Epithelial cell of esophagus (primary cell): ENCODE measurements around the gene OR6K6.

Experiments used
- DNase-seq: peaks from one replicate; pipeline ENCODE4 v3.0.0; 2010; ENCODE audit warnings: low read depth
- H3K4me3 ChIP-seq: 2 replicates; pipeline ENCODE4 v1.5.1; 2011; ENCODE audit warnings: mild to moderate bottlenecking, low read length, control low read depth
- TF ChIP-seq, protein P1 (sequence below): IDR thresholded peaks from 2 replicates; pipeline ENCODE4 v1.5.1; 2011; ENCODE audit warnings: low read depth, mild to moderate bottlenecking, low read length, control low read depth, inconsistent platforms; ENCODE audit not compliant: insufficient read depth; ENCODE audit errors: missing control alignments

The OR6K6 gene

DNA sequence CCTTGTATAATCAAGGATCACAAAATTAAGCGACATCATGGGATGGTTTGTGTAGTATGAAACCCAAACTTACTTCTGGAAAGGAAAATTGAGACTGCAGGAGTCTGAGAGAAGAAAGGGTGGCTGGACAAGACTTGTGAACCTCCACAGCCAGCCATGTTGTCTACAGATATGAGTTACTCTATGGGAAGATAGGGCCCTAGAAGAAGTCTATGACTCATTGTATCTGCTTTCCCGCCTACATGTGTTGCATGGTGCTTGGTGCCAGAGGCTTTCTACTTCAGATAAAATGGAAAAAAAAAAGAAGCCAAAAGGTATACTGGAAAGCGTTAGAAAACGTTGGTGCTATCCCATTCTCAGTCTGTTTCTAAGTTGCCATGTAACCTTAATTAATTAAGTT, 45.2 kb downstream of the OR6K6 start:
- no peak for DNase-seq
- H3K4me3 ChIP-seq = no peak overlapping the region
- TF ChIP-seq, protein P1, sequence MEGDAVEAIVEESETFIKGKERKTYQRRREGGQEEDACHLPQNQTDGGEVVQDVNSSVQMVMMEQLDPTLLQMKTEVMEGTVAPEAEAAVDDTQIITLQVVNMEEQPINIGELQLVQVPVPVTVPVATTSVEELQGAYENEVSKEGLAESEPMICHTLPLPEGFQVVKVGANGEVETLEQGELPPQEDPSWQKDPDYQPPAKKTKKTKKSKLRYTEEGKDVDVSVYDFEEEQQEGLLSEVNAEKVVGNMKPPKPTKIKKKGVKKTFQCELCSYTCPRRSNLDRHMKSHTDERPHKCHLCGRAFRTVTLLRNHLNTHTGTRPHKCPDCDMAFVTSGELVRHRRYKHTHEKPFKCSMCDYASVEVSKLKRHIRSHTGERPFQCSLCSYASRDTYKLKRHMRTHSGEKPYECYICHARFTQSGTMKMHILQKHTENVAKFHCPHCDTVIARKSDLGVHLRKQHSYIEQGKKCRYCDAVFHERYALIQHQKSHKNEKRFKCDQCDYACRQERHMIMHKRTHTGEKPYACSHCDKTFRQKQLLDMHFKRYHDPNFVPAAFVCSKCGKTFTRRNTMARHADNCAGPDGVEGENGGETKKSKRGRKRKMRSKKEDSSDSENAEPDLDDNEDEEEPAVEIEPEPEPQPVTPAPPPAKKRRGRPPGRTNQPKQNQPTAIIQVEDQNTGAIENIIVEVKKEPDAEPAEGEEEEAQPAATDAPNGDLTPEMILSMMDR = no peak

DNA sequence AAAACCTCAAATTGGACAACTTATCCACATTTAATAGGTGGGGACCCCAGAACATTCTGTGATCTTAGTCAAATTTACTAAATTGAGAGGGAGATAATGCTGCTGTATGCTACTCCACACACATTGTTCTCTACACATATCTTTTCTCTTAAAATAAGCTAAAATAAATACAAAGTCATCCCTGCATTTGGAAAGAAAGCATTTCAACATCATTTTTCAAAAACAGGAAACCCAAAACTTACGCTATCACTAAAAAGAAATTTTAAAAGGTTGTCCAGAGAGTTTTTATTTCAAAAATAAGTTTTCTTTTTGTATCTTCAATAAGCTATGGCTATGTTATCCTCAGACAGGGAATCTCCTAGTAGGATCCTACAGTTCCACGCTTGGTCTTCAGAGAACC, 46.0 kb downstream of the OR6K6 start:
- no peak for DNase-seq
- no peak overlapping the region for H3K4me3 ChIP-seq
- TF ChIP-seq, protein P1 = no peak

DNA sequence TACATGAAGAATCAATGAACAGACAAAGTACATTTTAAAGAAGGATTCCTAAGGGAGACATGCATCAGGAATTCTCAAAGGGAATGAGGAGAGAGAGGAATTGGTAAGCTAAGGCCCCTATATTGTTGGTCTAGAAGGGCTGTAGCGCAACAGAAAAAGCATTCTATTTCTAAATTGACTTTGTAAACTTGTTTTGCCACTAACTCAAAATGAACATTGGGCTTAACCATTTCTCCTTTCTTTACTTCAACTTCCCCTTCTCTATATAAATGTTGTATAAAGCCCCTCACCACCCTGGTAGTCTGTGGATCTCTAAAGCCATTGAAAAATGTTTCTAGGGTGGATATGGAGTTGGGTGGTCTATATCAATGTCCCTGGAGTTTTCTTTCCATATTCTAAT, 46.9 kb downstream of the OR6K6 start:
- no peak overlapping the region for H3K4me3 ChIP-seq
- TF ChIP-seq, protein P1 = no peak
- DNase-seq = no peak

DNA sequence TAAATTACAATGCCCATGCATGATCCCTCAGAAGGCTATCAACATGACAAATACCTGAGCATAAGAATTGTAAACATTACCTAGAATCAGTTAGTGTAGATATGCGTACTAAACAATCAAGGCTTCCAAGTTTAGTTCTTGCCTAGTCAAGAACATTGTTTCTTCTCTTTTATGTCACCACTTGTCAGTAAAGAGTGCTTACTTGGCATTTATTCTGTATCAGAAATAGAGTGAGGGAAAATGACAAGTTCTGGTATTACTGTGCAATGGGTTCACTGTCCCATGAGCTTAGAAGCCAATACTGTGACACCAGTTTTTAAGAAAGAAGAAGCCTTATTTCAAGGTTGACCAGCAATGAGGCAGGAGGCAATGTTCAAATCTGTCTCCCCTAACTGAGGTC, 49.2 kb downstream of the OR6K6 start:
- TF ChIP-seq, protein P1 = no peak
- DNase-seq = no peak
- H3K4me3 ChIP-seq = no peak overlapping the region
